Stimulated activated CD8-positive, alpha-beta memory T cell treated with anti-CD3 and anti-CD28 coated beads, Interleukin-15, amount 100 ng/mL, for 1 hour (primary cell): ENCODE results near the gene MEI1.
A peak's percentile ranks its signal among the peaks of the same experiment; 100 is the strongest.
"Not testable (repeated sequence)": the region's sequence is repeated elsewhere in the genome, so short reads cannot be mapped to it uniquely, and the experiment has no call there.

Experiments
- DNase-seq: peaks from one replicate; pipeline ENCODE4 v3.0.0-alpha.2; 2020; ENCODE audit warnings: low read depth

Gene MEI1

GRCh38 chr22:41822317-41823057, 123.2 kb downstream of the MEI1 start:
- DNase-seq = no peak

GRCh38 chr22:41823797-41824196, 124.5 kb downstream of the MEI1 start:
- no peak for DNase-seq

- no peak for DNase-seq
These were observed 126.1 kb downstream of the MEI1 start for GRCh38 chr22:41825376-41825775.

- DNase-seq = no peak
These were observed 126.7 kb downstream of the MEI1 start for GRCh38 chr22:41826021-41826420.

- DNase-seq = no peak
These were observed 127.4 kb downstream of the MEI1 start for GRCh38 chr22:41826430-41827383.

GRCh38 chr22:41827671-41828070, 128.4 kb downstream of the MEI1 start:
- DNase-seq = no peak

- DNase-seq = no peak
These were observed 129.2 kb downstream of the MEI1 start for GRCh38 chr22:41828516-41828915.

GRCh38 chr22:41830174-41830573, 130.9 kb downstream of the MEI1 start:
- no peak for DNase-seq

GRCh38 chr22:41831383-41831782, 132.1 kb downstream of the MEI1 start:
- DNase-seq = no peak

- DNase-seq = no peak
These were observed 132.7 kb downstream of the MEI1 start for GRCh38 chr22:41831828-41832552.

- peak; percentile 97 for DNase-seq
These were observed 133.5 kb downstream of the MEI1 start, which contains the start of gene SREBF2 for GRCh38 chr22:41832553-41833368. Gene SREBF2, plus strand, starts transcription at chr22:41833105. Its CDS starts 166 bp downstream, at chr22:41833271.

- peak; percentile 5 for DNase-seq
These were observed 134.2 kb downstream of the MEI1 start for GRCh38 chr22:41833369-41834004.

- no peak for DNase-seq
These were observed 135.0 kb downstream of the MEI1 start for GRCh38 chr22:41834005-41834944.

- DNase-seq = not testable (repeated sequence)
These were observed 136.2 kb downstream of the MEI1 start for GRCh38 chr22:41835462-41835861.

GRCh38 chr22:41836551-41836950, 137.2 kb downstream of the MEI1 start:
- no peak for DNase-seq

- no peak for DNase-seq
These were observed 139.7 kb downstream of the MEI1 start for GRCh38 chr22:41838842-41839618.

GRCh38 chr22:41840216-41840615, 140.9 kb downstream of the MEI1 start:
- no peak for DNase-seq

- no peak for DNase-seq
These were observed 141.9 kb downstream of the MEI1 start for GRCh38 chr22:41841085-41841712.
